Raji (cell line): ENCODE data around the gene UBE2D4.
A peak's percentile ranks its signal among the peaks of the same experiment; 100 is the strongest.

Experiments
- POLR2A ChIP-seq: IDR thresholded peaks from 2 replicates; pipeline ENCODE4 v1.6.1; 2011; ENCODE audit warnings: low read depth, low read length, control low read depth; ENCODE audit not compliant: insufficient read depth

UBE2D4 gene

GRCh38 chr7:43905209-43905946, 20.9 kb upstream of the UBE2D4 start:
- no peak for TF ChIP-seq POLR2A

GRCh38 chr7:43905956-43906330, 20.3 kb upstream of the UBE2D4 start:
- no peak for TF ChIP-seq POLR2A

- TF ChIP-seq POLR2A, result peak; percentile 57
Measured at GRCh38 chr7:43906331-43907010, 19.8 kb upstream of the UBE2D4 start, which contains the start of gene URGCP. Gene URGCP (minus strand): TSS chr7:43906596. CDS start chr7:43906575, 21 bp downstream.

- no peak for TF ChIP-seq POLR2A
Measured at GRCh38 chr7:43914795-43915194, 11.4 kb upstream of the UBE2D4 start.

- TF ChIP-seq POLR2A, result no peak
Measured at GRCh38 chr7:43915907-43916306, 10.3 kb upstream of the UBE2D4 start.

GRCh38 chr7:43921423-43921822, 4.8 kb upstream of the UBE2D4 start:
- no peak for TF ChIP-seq POLR2A

GRCh38 chr7:43922726-43923125, 3.5 kb upstream of the UBE2D4 start:
- TF ChIP-seq POLR2A, result no peak

- no peak for TF ChIP-seq POLR2A
Measured at GRCh38 chr7:43926798-43927123, 525 bp downstream of the UBE2D4 start.

GRCh38 chr7:43927810-43928209, 1.6 kb downstream of the UBE2D4 start:
- no peak for TF ChIP-seq POLR2A

- TF ChIP-seq POLR2A, result no peak
Measured at GRCh38 chr7:43929529-43930457, 3.6 kb downstream of the UBE2D4 start.

GRCh38 chr7:43931346-43931745, 5.1 kb downstream of the UBE2D4 start:
- no peak for TF ChIP-seq POLR2A

- TF ChIP-seq POLR2A, result no peak
Measured at GRCh38 chr7:43933902-43934560, 7.8 kb downstream of the UBE2D4 start.

GRCh38 chr7:43937444-43937843, 11.2 kb downstream of the UBE2D4 start:
- TF ChIP-seq POLR2A, result no peak

- no peak for TF ChIP-seq POLR2A
Measured at GRCh38 chr7:43938892-43939482, 12.8 kb downstream of the UBE2D4 start.

- no peak for TF ChIP-seq POLR2A
Measured at GRCh38 chr7:43942250-43942649, 16.0 kb downstream of the UBE2D4 start.
